Mucosa of stomach (tissue), 1 donor: ENCODE measurements around the gene SAMD13.

Source experiments
- H3K27me3 ChIP-seq: one replicate; pipeline ENCODE4 v1.7.0; 2013; ENCODE audit warnings: mild to moderate bottlenecking, low read length; ENCODE audit not compliant: control insufficient read depth, insufficient read depth
- H3K36me3 ChIP-seq: one replicate; pipeline ENCODE4 v1.7.0; 2013; ENCODE audit warnings: low read length; ENCODE audit not compliant: control insufficient read depth, insufficient read depth
- H3K4me1 ChIP-seq: one replicate; pipeline ENCODE4 v1.7.0; 2013; ENCODE audit warnings: mild to moderate bottlenecking, low read length; ENCODE audit not compliant: control insufficient read depth, insufficient read depth
- H3K4me3 ChIP-seq: one replicate; pipeline ENCODE4 v1.7.0; 2013; ENCODE audit warnings: low read length
- H3K9ac ChIP-seq: one replicate; pipeline ENCODE4 v1.7.0; 2013; ENCODE audit warnings: mild to moderate bottlenecking, low read length, moderate library complexity
- H3K9me3 ChIP-seq: one replicate; pipeline ENCODE4 v1.7.0; 2013; ENCODE audit warnings: mild to moderate bottlenecking, low read length, moderate library complexity; ENCODE audit not compliant: control insufficient read depth
- donor health status: Pancreatic carcinoma.

SAMD13 gene

GRCh38 chr1:84367219-84367618 lies 65.7 kb downstream of the SAMD13 start:
- Histone ChIP-seq H3K27me3 (no peaks in the 10 kb centered on the region), H3K4me1 (peaks cover 10% of the 10 kb centered on the region), H3K9ac (no peak overlapping the region), H3K36me3 (no peaks in the 10 kb centered on the region), H3K9me3 (no peaks in the 10 kb centered on the region), H3K4me3 (no peak overlapping the region)

- H3K4me1 ChIP-seq, result peaks cover 10% of the 10 kb centered on the region
- no peaks in the 10 kb centered on the region for H3K9me3 ChIP-seq
- no peaks in the 10 kb centered on the region for H3K36me3 ChIP-seq
- no peak overlapping the region for H3K9ac ChIP-seq
- H3K4me3 ChIP-seq, result no peak overlapping the region
- H3K27me3 ChIP-seq, result no peaks in the 10 kb centered on the region
These were observed 66.9 kb downstream of the SAMD13 start for GRCh38 chr1:84368441-84368840.

- Histone ChIP-seq H3K4me3 (no peak overlapping the region), H3K9me3 (no peaks in the 10 kb centered on the region), H3K9ac (no peak overlapping the region), H3K36me3 (no peaks in the 10 kb centered on the region), H3K4me1 (peaks cover 10% of the 10 kb centered on the region), H3K27me3 (no peaks in the 10 kb centered on the region)
These were observed 68.8 kb downstream of the SAMD13 start for GRCh38 chr1:84370266-84370665.

GRCh38 chr1:84370831-84371394 lies 69.4 kb downstream of the SAMD13 start:
- H3K9me3 ChIP-seq, result no peaks in the 10 kb centered on the region
- peaks cover 6% of the 10 kb centered on the region for H3K4me1 ChIP-seq
- no peaks in the 10 kb centered on the region for H3K27me3 ChIP-seq
- no peak overlapping the region for H3K9ac ChIP-seq
- H3K4me3 ChIP-seq, result no peak overlapping the region
- H3K36me3 ChIP-seq, result no peaks in the 10 kb centered on the region

- Histone ChIP-seq H3K4me3 (no peak overlapping the region), H3K36me3 (no peaks in the 10 kb centered on the region), H3K27me3 (no peaks in the 10 kb centered on the region), H3K9me3 (no peaks in the 10 kb centered on the region), H3K4me1 (no peaks in the 10 kb centered on the region), H3K9ac (no peak overlapping the region)
These were observed 72.1 kb downstream of the SAMD13 start for GRCh38 chr1:84373436-84374141.

- H3K9ac ChIP-seq, result no peak overlapping the region
- no peaks in the 10 kb centered on the region for H3K27me3 ChIP-seq
- no peaks in the 10 kb centered on the region for H3K4me1 ChIP-seq
- no peaks in the 10 kb centered on the region for H3K36me3 ChIP-seq
- H3K9me3 ChIP-seq, result no peaks in the 10 kb centered on the region
- H3K4me3 ChIP-seq, result no peak overlapping the region
These were observed 73.6 kb downstream of the SAMD13 start for GRCh38 chr1:84374991-84375696.

- Histone ChIP-seq H3K27me3 (no peaks in the 10 kb centered on the region), H3K4me1 (no peaks in the 10 kb centered on the region), H3K4me3 (no peak overlapping the region), H3K36me3 (no peaks in the 10 kb centered on the region), H3K9ac (no peak overlapping the region), H3K9me3 (no peaks in the 10 kb centered on the region)
These were observed 74.7 kb downstream of the SAMD13 start for GRCh38 chr1:84376000-84376910.

GRCh38 chr1:84377480-84378095 lies 76.1 kb downstream of the SAMD13 start:
- no peaks in the 10 kb centered on the region for H3K4me1 ChIP-seq
- no peaks in the 10 kb centered on the region for H3K9me3 ChIP-seq
- H3K4me3 ChIP-seq, result no peak overlapping the region
- no peaks in the 10 kb centered on the region for H3K36me3 ChIP-seq
- no peak overlapping the region for H3K9ac ChIP-seq
- H3K27me3 ChIP-seq, result no peaks in the 10 kb centered on the region

- no peaks in the 10 kb centered on the region for H3K36me3 ChIP-seq
- H3K9me3 ChIP-seq, result no peaks in the 10 kb centered on the region
- no peak overlapping the region for H3K4me3 ChIP-seq
- H3K4me1 ChIP-seq, result no peaks in the 10 kb centered on the region
- no peak overlapping the region for H3K9ac ChIP-seq
- H3K27me3 ChIP-seq, result no peaks in the 10 kb centered on the region
These were observed 77.8 kb downstream of the SAMD13 start for GRCh38 chr1:84379138-84379916.

- Histone ChIP-seq H3K36me3 (no peaks in the 10 kb centered on the region), H3K27me3 (no peaks in the 10 kb centered on the region), H3K9me3 (no peaks in the 10 kb centered on the region), H3K4me3 (no peak overlapping the region), H3K9ac (no peak overlapping the region), H3K4me1 (no peaks in the 10 kb centered on the region)
These were observed 78.3 kb downstream of the SAMD13 start for GRCh38 chr1:84379917-84380180.

GRCh38 chr1:84382127-84382526 lies 80.6 kb downstream of the SAMD13 start:
- no peaks in the 10 kb centered on the region for H3K9me3 ChIP-seq
- no peak overlapping the region for H3K4me3 ChIP-seq
- H3K36me3 ChIP-seq, result no peaks in the 10 kb centered on the region
- H3K27me3 ChIP-seq, result no peaks in the 10 kb centered on the region
- no peak overlapping the region for H3K9ac ChIP-seq
- no peaks in the 10 kb centered on the region for H3K4me1 ChIP-seq
